IMR-90 (cell line): Measurements from ENCODE around the gene IL23R. TPM values are rescaled to one million over a fixed set of nuclear protein-coding genes. Genes with fewer than 3 reads are reported as not detected.

Experiments used
- ATAC-seq: fragments of 200-7000 bp; cut with Tn5 transposase; 2 replicates; pipeline ENCODE4 v1.9.1; 2020; ENCODE audit warnings: low read depth, mild to moderate bottlenecking, moderate library complexity
- BruUV-seq: library from RNA; stranded (reverse); fragments of 400-500 nt; replicated peaks from 2 replicates; lab custom pipeline; 2021; lab: Mats Ljungman, UMichigan
- CTCF ChIA-PET: fragments of 300-600 bp; formaldehyde crosslinking; extraction: SDS; loops from one replicate; lab custom pipeline; 2021; ENCODE audit warnings: antibody characterized with exemption; lab: Yijun Ruan, JAX
- POLR2A ChIA-PET: fragments of 300-600 bp; sonication (Branson Sonifier 250); formaldehyde crosslinking; loops from one replicate; lab custom pipeline; 2022; ENCODE audit warnings: antibody characterized with exemption; ENCODE audit not compliant: unreplicated experiment; lab: Charles Lee
- DNase-seq: peaks from one replicate; pipeline ENCODE4 v3.0.0; 2013
- H2AFZ ChIP-seq: replicated peaks from 2 replicates; pipeline ENCODE3; 2013; ENCODE audit warnings: low read length, mild to moderate bottlenecking; ENCODE audit not compliant: poor library complexity
- H2AK5ac ChIP-seq: 2 replicates; pipeline ENCODE4 v1.6.1; 2013; ENCODE audit warnings: low read depth, low read length, inconsistent platforms
- H2AK9ac ChIP-seq: replicated peaks from 2 replicates; pipeline ENCODE3; 2013; ENCODE audit warnings: mild to moderate bottlenecking, low read depth, low read length, moderate library complexity; ENCODE audit not compliant: poor library complexity
- H2BK120ac ChIP-seq: 2 replicates; pipeline ENCODE4 v1.6.1; 2013; ENCODE audit warnings: low read depth, low read length, inconsistent platforms
- H2BK15ac ChIP-seq: 3 replicates; pipeline ENCODE4 v1.6.1; 2013; ENCODE audit warnings: low read depth, low read length, inconsistent platforms
- H2BK20ac ChIP-seq: 2 replicates; pipeline ENCODE4 v1.6.1; 2013; ENCODE audit warnings: low read depth, mild to moderate bottlenecking, inconsistent platforms, low read length, moderate library complexity
- H2BK5ac ChIP-seq: 2 replicates; pipeline ENCODE4 v1.6.1; 2013; ENCODE audit warnings: mild to moderate bottlenecking, low read depth, low read length, inconsistent platforms; ENCODE audit not compliant: poor library complexity, severe bottlenecking
- H3K14ac ChIP-seq: replicated peaks from 2 replicates; pipeline ENCODE4 v1.6.1; 2013; ENCODE audit warnings: low read depth, low read length, inconsistent platforms
- H3K18ac ChIP-seq: 2 replicates; pipeline ENCODE4 v1.6.1; 2013; ENCODE audit warnings: low read depth, low read length, control low read depth
- H3K23ac ChIP-seq: 2 replicates; pipeline ENCODE4 v1.6.1; 2013; ENCODE audit warnings: low read depth, low read length, inconsistent platforms
- H3K27ac ChIP-seq: 2 replicates; pipeline ENCODE4 v1.5.1; 2013; ENCODE audit warnings: mild to moderate bottlenecking, control low read depth, low read length; ENCODE audit not compliant: insufficient read depth
- H3K27me3 ChIP-seq: 2 replicates; pipeline ENCODE4 v1.6.1; 2013; ENCODE audit warnings: low read length; ENCODE audit not compliant: control insufficient read depth, insufficient read depth
- H3K36me3 ChIP-seq: 2 replicates; pipeline ENCODE4 v1.6.1; 2013; ENCODE audit warnings: low read length, mixed read lengths; ENCODE audit not compliant: control insufficient read depth, insufficient read depth
- H3K4ac ChIP-seq: 2 replicates; pipeline ENCODE4 v1.6.1; 2013; ENCODE audit warnings: low read depth, low read length, inconsistent platforms
- H3K4me1 ChIP-seq: 2 replicates; pipeline ENCODE4 v1.6.1; 2013; ENCODE audit warnings: low read length, mixed read lengths; ENCODE audit not compliant: control insufficient read depth, insufficient read depth
- H3K4me2 ChIP-seq: 2 replicates; pipeline ENCODE4 v1.6.1; 2013; ENCODE audit warnings: low read depth, mild to moderate bottlenecking, control low read depth, low read length, moderate library complexity
- H3K4me3 ChIP-seq: 2 replicates; pipeline ENCODE4 v1.5.1; 2013; ENCODE audit warnings: low read depth, mild to moderate bottlenecking, control low read depth, low read length, moderate library complexity; ENCODE audit not compliant: insufficient read depth
- H3K56ac ChIP-seq: 2 replicates; pipeline ENCODE4 v1.6.1; 2013; ENCODE audit warnings: low read length, inconsistent platforms; ENCODE audit not compliant: insufficient read depth; ENCODE audit errors: extremely low read depth
- H3K79me1 ChIP-seq, 2 experiments: 2 replicates each; pipeline ENCODE4 v1.6.1; 2013; ENCODE audit warnings: low read length in 2 of 2, inconsistent platforms in 1 of 2, low read depth in 1 of 2
- H3K9ac ChIP-seq: 2 replicates; pipeline ENCODE4 v1.6.1; 2013; ENCODE audit warnings: low read depth, low read length, control low read depth
- H3K9me1 ChIP-seq: 2 replicates; pipeline ENCODE4 v1.6.1; 2013; ENCODE audit warnings: low read length, inconsistent platforms; ENCODE audit not compliant: insufficient read depth
- H3K9me3 ChIP-seq: 2 replicates; pipeline ENCODE4 v1.6.1; 2013; ENCODE audit warnings: low read length; ENCODE audit not compliant: control insufficient read depth, insufficient read depth
- H4K20me1 ChIP-seq: 2 replicates; pipeline ENCODE4 v1.6.1; 2013; ENCODE audit warnings: low read length, inconsistent platforms; ENCODE audit not compliant: insufficient read depth
- H4K5ac ChIP-seq: 2 replicates; pipeline ENCODE4 v1.6.1; 2013; ENCODE audit warnings: mild to moderate bottlenecking, low read depth, low read length, control low read depth
- H4K8ac ChIP-seq, 2 experiments: 2 replicates each; pipeline ENCODE4 v1.6.1; 2013; ENCODE audit warnings: low read depth in 2 of 2, low read length in 2 of 2, control low read depth in 1 of 2, inconsistent platforms in 1 of 2
- H4K91ac ChIP-seq: 2 replicates; pipeline ENCODE4 v1.6.1; 2013; ENCODE audit warnings: low read depth, low read length, inconsistent platforms; ENCODE audit not compliant: insufficient read depth
- CEBPB ChIP-seq: IDR thresholded peaks from 2 replicates; pipeline ENCODE4 v1.6.1; 2012; ENCODE audit warnings: low read depth, low read length, improper control_type of control experiment
- CHD1 ChIP-seq: IDR thresholded peaks from 2 replicates; pipeline ENCODE4 v1.6.1; 2012; ENCODE audit warnings: low read depth, low read length, improper control_type of control experiment
- FOS ChIP-seq: fragments of 150-350 bp; IDR thresholded peaks from 2 replicates; pipeline ENCODE4 v1.6.1; 2016; ENCODE audit warnings: low read depth, low read length
- MAFK ChIP-seq: IDR thresholded peaks from 2 replicates; pipeline ENCODE4 v1.6.1; 2012; ENCODE audit warnings: low read depth, low read length, improper control_type of control experiment
- MAZ ChIP-seq: IDR thresholded peaks from 2 replicates; pipeline ENCODE4 v1.6.1; 2012; ENCODE audit warnings: low read depth, mild to moderate bottlenecking, low read length, improper control_type of control experiment, moderate library complexity, borderline replicate concordance
- MXI1 ChIP-seq: IDR thresholded peaks from 2 replicates; pipeline ENCODE4 v1.6.1; 2012; ENCODE audit warnings: low read depth, mild to moderate bottlenecking, low read length, moderate library complexity, borderline replicate concordance
- NFE2L2 ChIP-seq: fragments of 150-350 bp; IDR thresholded peaks from 2 replicates; pipeline ENCODE4 v1.6.1; 2016; ENCODE audit warnings: low read depth, mild to moderate bottlenecking, low read length
- POLR2A ChIP-seq: IDR thresholded peaks from 2 replicates; pipeline ENCODE4 v1.6.1; 2012; ENCODE audit warnings: mild to moderate bottlenecking, low read depth, low read length
- RAD21 ChIP-seq: IDR thresholded peaks from 2 replicates; pipeline ENCODE4 v1.6.1; 2012; ENCODE audit warnings: low read length, improper control_type of control experiment
- RCOR1 ChIP-seq: IDR thresholded peaks from 2 replicates; pipeline ENCODE4 v1.6.1; 2012; ENCODE audit warnings: mild to moderate bottlenecking, low read length, improper control_type of control experiment; ENCODE audit not compliant: insufficient replicate concordance
- RFX5 ChIP-seq: IDR thresholded peaks from 2 replicates; pipeline ENCODE4 v1.8.0; 2012; ENCODE audit warnings: low read depth, mild to moderate bottlenecking, low read length, moderate library complexity
- SMC3 ChIP-seq: fragments of 150-350 bp; IDR thresholded peaks from 2 replicates; pipeline ENCODE4 v1.6.1; 2016; ENCODE audit warnings: low read depth, mild to moderate bottlenecking, antibody characterized with exemption, low read length, moderate library complexity
- WGBS, 2 experiments: methylation state at CpG; one replicate each; pipeline versions ENCODE4 v1.1.5 to v1.1.7; 2013; ENCODE audit warnings: missing lambda C conversion rate in 2 of 2; ENCODE audit not compliant: insufficient read length in 1 of 2; ENCODE audit errors: extremely low coverage in 2 of 2; 5-methylcytosine and 5-hydroxymethylcytosine counted together
- dilution Hi-C: fragments of 300-500 bp; cut with HindIII; formaldehyde crosslinking; loops from one replicate; pipeline ENCODE4 v1.14.3; 2018; ENCODE audit warnings: low sequenced_read_pairs; ENCODE audit not compliant: unreplicated experiment
- in situ Hi-C: fragments of 300-500 bp; cut with MboI; formaldehyde crosslinking; loops from 3 replicates; pipeline ENCODE4 v1.14.3; 2019; ENCODE audit warnings: low sequenced_read_pairs, inconsistent platforms, mixed read lengths
- intact Hi-C: fragments of 100-400 bp; cut with micrococcal nuclease; formaldehyde crosslinking; loops from 2 replicates; pipeline ENCODE4 v1.10.0; 2022
- polyA plus RNA-seq, 3 experiments: library from polyadenylated mRNA; depleted of rRNA; stranded (reverse); fragments of >200 nt; gene quantifications; 2 replicates each; pipeline ENCODE4 v1.2.3, GENCODE V29; 2012; ENCODE audit warnings: low replicate concordance in 1 of 3
- total RNA-seq: library from RNA; depleted of rRNA; stranded (reverse); fragments of >200 nt; gene quantifications from 2 replicates; pipeline ENCODE4 v1.2.3, GENCODE V29; 2012
- TF ChIP-seq, protein P1 (sequence below): fragments of 150-350 bp; IDR thresholded peaks from 2 replicates; pipeline ENCODE4 v1.6.1; 2016; ENCODE audit warnings: low read depth, mild to moderate bottlenecking, low read length, moderate library complexity, borderline replicate concordance
- TF ChIP-seq, protein P2 (sequence below): conservative IDR thresholded peaks from 2 replicates; pipeline ENCODE4 v1.5.1; 2012; ENCODE audit warnings: mild to moderate bottlenecking, low read depth, low read length, improper control_type of control experiment

IL23R gene
- total and polyA plus RNA-seq, 2 of the 4 experiments (the other 2 are of a cell fraction) = not detected

DNA sequence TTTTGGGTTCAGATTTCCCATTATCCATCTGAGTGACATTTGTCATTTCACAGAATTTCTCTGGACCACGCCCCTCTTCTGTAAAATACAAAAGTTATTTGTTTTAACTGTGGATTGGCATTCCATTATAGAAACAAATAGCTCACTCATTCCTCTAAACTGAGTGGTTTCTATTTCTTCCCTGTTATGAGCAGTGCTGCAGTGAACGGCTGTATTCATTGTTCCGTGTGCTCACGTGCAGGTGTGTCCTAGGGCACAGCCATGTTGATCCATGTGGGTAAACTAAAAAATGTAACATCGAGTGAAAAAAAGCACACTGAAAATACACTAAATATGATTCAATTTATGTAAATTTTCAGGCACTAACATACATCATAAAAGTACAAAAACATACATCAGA lies 114.4 kb downstream of the IL23R start:
- H2AFZ ChIP-seq = no peak overlapping the region
- no peak overlapping the region for H4K91ac ChIP-seq
- H2BK120ac ChIP-seq = no peak overlapping the region
- H3K56ac ChIP-seq = no peak overlapping the region
- no TSS peak for BruUV-seq
- no CpG with 5 or more reads among the region's 5 CpGs for WGBS, 2 experiments
- no peak overlapping the region for H4K8ac ChIP-seq
- H2BK15ac ChIP-seq = no peak overlapping the region
- no peak overlapping the region for H3K14ac ChIP-seq
- dilution Hi-C loops (no loop called here), intact Hi-C loops (no loop called here), in situ Hi-C loops (no loop called here)
- no peak overlapping the region for H4K5ac ChIP-seq
- H3K4me1 ChIP-seq = no peaks in the 10 kb centered on the region
- H2BK20ac ChIP-seq = no peak overlapping the region
- H3K23ac ChIP-seq = no peak overlapping the region
- H3K4me2 ChIP-seq = no peak overlapping the region
- no peaks in the 10 kb centered on the region for H4K20me1 ChIP-seq
- no peak for ATAC-seq
- no peak for TF ChIP-seq CHD1
- TF ChIP-seq RFX5 = no peak
- no peak for TF ChIP-seq CEBPB
- no peak for TF ChIP-seq RCOR1
- TF ChIP-seq MXI1 = no peak
- TF ChIP-seq RAD21 = no peak
- no peak for TF ChIP-seq NFE2L2
- TF ChIP-seq MAFK = no peak
- TF ChIP-seq, protein P1, sequence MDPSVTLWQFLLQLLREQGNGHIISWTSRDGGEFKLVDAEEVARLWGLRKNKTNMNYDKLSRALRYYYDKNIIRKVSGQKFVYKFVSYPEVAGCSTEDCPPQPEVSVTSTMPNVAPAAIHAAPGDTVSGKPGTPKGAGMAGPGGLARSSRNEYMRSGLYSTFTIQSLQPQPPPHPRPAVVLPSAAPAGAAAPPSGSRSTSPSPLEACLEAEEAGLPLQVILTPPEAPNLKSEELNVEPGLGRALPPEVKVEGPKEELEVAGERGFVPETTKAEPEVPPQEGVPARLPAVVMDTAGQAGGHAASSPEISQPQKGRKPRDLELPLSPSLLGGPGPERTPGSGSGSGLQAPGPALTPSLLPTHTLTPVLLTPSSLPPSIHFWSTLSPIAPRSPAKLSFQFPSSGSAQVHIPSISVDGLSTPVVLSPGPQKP = no peak
- TF ChIP-seq POLR2A = no peak
- TF ChIP-seq FOS = no peak
- no peak for TF ChIP-seq SMC3
- TF ChIP-seq, protein P2, sequence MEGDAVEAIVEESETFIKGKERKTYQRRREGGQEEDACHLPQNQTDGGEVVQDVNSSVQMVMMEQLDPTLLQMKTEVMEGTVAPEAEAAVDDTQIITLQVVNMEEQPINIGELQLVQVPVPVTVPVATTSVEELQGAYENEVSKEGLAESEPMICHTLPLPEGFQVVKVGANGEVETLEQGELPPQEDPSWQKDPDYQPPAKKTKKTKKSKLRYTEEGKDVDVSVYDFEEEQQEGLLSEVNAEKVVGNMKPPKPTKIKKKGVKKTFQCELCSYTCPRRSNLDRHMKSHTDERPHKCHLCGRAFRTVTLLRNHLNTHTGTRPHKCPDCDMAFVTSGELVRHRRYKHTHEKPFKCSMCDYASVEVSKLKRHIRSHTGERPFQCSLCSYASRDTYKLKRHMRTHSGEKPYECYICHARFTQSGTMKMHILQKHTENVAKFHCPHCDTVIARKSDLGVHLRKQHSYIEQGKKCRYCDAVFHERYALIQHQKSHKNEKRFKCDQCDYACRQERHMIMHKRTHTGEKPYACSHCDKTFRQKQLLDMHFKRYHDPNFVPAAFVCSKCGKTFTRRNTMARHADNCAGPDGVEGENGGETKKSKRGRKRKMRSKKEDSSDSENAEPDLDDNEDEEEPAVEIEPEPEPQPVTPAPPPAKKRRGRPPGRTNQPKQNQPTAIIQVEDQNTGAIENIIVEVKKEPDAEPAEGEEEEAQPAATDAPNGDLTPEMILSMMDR = no peak
- no peak for TF ChIP-seq MAZ
- no peak overlapping the region for H3K4ac ChIP-seq
- H2AK5ac ChIP-seq = no peak overlapping the region
- no peak overlapping the region for H3K27ac ChIP-seq
- ChIA-PET CTCF (interaction anchor here (0.6 kb wide), 1 partner anchor 13 kb away, joined by 4 read pairs; no protein-coding TSS in a partner anchor), POLR2A (no interaction called here)
- no peaks in the 10 kb centered on the region for H3K36me3 ChIP-seq
- peaks cover 1% of the 10 kb centered on the region for H3K27me3 ChIP-seq
- H2AK9ac ChIP-seq = no peak overlapping the region
- no peak for DNase-seq
- no peak overlapping the region for H2BK5ac ChIP-seq
- no peaks in the 10 kb centered on the region for H3K9me1 ChIP-seq
- no peaks in the 10 kb centered on the region for H3K79me1 ChIP-seq
- no peak overlapping the region for H3K18ac ChIP-seq
- H3K4me3 ChIP-seq = no peak overlapping the region
- no peaks in the 10 kb centered on the region for H3K9me3 ChIP-seq
- H3K9ac ChIP-seq = no peak overlapping the region
